Measurements from ENCODE around the gene RUNX3.

DNA sequence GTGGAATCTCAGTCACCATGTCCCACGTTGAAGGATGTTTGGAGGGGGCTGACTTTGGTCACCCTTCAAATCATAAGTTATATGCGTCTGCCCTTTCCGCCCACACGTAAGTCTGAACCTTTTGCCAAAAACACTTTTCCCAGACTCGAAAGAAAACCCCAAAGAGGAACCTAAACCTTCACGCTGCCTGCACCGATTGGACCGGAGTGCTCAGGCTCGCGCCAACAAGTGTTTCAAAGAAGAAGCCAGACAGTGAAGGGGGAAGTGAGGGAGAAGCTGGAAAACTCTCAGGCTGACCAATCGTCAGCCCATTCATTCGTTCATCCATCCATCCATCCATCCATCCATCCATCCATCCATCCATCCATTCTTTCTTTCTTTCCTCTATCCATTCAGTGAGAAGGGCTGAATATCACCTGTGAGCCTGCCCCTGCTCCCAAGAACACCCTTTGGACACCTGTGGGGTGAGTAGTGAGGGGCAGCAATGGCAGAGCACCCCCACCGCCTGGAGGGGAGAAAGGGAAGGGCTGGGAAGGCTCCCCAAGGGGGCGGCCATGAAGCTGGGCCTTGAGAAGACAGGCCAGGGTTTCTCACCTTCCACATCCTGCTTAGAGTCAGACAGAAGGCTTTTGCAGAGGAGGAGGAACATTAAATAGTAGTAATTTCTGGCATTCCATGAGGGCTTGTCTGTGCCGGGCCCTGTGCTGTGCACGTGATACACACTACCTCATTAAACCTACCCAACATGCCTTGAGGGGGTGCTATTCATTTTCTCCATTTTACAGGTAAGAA, 27.1 kb upstream of the RUNX3 start:
- TF ChIP-seq, protein P1, sequence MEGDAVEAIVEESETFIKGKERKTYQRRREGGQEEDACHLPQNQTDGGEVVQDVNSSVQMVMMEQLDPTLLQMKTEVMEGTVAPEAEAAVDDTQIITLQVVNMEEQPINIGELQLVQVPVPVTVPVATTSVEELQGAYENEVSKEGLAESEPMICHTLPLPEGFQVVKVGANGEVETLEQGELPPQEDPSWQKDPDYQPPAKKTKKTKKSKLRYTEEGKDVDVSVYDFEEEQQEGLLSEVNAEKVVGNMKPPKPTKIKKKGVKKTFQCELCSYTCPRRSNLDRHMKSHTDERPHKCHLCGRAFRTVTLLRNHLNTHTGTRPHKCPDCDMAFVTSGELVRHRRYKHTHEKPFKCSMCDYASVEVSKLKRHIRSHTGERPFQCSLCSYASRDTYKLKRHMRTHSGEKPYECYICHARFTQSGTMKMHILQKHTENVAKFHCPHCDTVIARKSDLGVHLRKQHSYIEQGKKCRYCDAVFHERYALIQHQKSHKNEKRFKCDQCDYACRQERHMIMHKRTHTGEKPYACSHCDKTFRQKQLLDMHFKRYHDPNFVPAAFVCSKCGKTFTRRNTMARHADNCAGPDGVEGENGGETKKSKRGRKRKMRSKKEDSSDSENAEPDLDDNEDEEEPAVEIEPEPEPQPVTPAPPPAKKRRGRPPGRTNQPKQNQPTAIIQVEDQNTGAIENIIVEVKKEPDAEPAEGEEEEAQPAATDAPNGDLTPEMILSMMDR (IDR thresholded peaks at IDR 0.05) = no peak
- TF ChIP-seq POLR2AphosphoS5 (IDR thresholded peaks at IDR 0.05) (no peak), POLR2A (IDR thresholded peaks at IDR 0.05) (no peak), EP300 (IDR thresholded peaks at IDR 0.05) (no peak)
